HepG2 (cell line): ENCODE results near the gene COPS4. TPM values are rescaled to one million over a fixed set of nuclear protein-coding genes. Genes with fewer than 3 reads are reported as not detected.
A peak's percentile ranks its signal among the peaks of the same experiment; 100 is the strongest.

Source experiments
- CEBPZ ChIP-seq: IDR thresholded peaks from 2 replicates; pipeline ENCODE4 v1.6.1; 2012; ENCODE audit warnings: low read length, improper control_type of control experiment
- ETV6 ChIP-seq: sonication (generic); formaldehyde crosslinking; conservative IDR thresholded peaks from 2 replicates; pipeline ENCODE4 v1.4.0; 2020; ENCODE audit warnings: missing genetic modification reagents
- HCFC1 ChIP-seq: fragments of 150-350 bp; IDR thresholded peaks from 2 replicates; pipeline ENCODE4 v1.6.1; 2014; ENCODE audit warnings: low read depth, low read length
- IKZF5 ChIP-seq: IDR thresholded peaks from 2 replicates; pipeline ENCODE4 v1.6.1; 2018; ENCODE audit warnings: missing genetic modification reagents, mild to moderate bottlenecking, missing compliant biosample characterization
- NFIC ChIP-seq: IDR thresholded peaks from 2 replicates; pipeline ENCODE4 v1.6.1; 2012; ENCODE audit warnings: mild to moderate bottlenecking, low read length, inconsistent platforms
- NFYB ChIP-seq: sonication (generic); formaldehyde crosslinking; IDR thresholded peaks from 2 replicates; pipeline ENCODE4 v1.4.0; 2020; ENCODE audit warnings: missing genetic modification reagents
- NR2F6 ChIP-seq, 2 experiments: IDR thresholded peaks; 2 replicates each; pipeline ENCODE4 v1.6.1; 2016; ENCODE audit warnings: antibody characterized with exemption in 1 of 2, mild to moderate bottlenecking in 1 of 2
- PREB ChIP-seq: sonication (generic); formaldehyde crosslinking; IDR thresholded peaks from 2 replicates; pipeline ENCODE4 v1.4.0; 2020; ENCODE audit warnings: missing genetic modification reagents
- ZBTB25 ChIP-seq: IDR thresholded peaks from 2 replicates; pipeline ENCODE4 v1.6.1; 2018; ENCODE audit warnings: missing genetic modification reagents
- polyA plus RNA-seq, 8 experiments: library from polyadenylated mRNA; depleted of rRNA in 3 of 8; stranded (reverse) in 7 of 8; unstranded in 1 of 8; fragments of >200 nt; fragmentation: Illumina TruSeq in 4 of 8; extraction: Trizol in 4 of 8; gene quantifications; 2 replicates each; pipeline versions ENCODE4 v1.2.1 to v1.2.3, GENCODE V29; 2011 to 2016; ENCODE audit warnings: low read depth in 4 of 8, missing spikeins in 1 of 8, mixed read lengths in 1 of 8; ENCODE audit not compliant: insufficient read depth in 1 of 8
- total RNA-seq, 5 experiments: library from RNA; depleted of rRNA; stranded (reverse); fragments of >200 nt; fragmentation: Illumina TruSeq; extraction: Trizol; gene quantifications; 2 replicates each; pipeline ENCODE4 v1.2.3, GENCODE V29; 2016; ENCODE audit warnings: low read depth in 1 of 5
- TF ChIP-seq, protein P1 (sequence below): IDR thresholded peaks from 2 replicates; pipeline ENCODE4 v1.4.0; 2020; ENCODE audit warnings: mild to moderate bottlenecking, missing genetic modification reagents

COPS4 gene
- total and polyA plus RNA-seq, 2 of the 13 experiments (the other 11 are each of a cell fraction or from before 2014, with no cell fraction given), result 28.8 to 52.5 TPM

GRCh38 chr4:83114576-83114975 lies 79.6 kb downstream of the COPS4 start, which contains the start of gene PLAC8 (continued):
- TF ChIP-seq CEBPZ, result no peak
- TF ChIP-seq ETV6, result no peak
- no peak for TF ChIP-seq IKZF5 (CRISPR knock-in tag)
- no peak for TF ChIP-seq PREB (CRISPR knock-in tag)
- no peak for TF ChIP-seq ZBTB25 (CRISPR knock-in tag)
- TF ChIP-seq NFIC, result peak; percentile 45; the same call in 1 of the 2 replicates
- TF ChIP-seq, protein P1, sequence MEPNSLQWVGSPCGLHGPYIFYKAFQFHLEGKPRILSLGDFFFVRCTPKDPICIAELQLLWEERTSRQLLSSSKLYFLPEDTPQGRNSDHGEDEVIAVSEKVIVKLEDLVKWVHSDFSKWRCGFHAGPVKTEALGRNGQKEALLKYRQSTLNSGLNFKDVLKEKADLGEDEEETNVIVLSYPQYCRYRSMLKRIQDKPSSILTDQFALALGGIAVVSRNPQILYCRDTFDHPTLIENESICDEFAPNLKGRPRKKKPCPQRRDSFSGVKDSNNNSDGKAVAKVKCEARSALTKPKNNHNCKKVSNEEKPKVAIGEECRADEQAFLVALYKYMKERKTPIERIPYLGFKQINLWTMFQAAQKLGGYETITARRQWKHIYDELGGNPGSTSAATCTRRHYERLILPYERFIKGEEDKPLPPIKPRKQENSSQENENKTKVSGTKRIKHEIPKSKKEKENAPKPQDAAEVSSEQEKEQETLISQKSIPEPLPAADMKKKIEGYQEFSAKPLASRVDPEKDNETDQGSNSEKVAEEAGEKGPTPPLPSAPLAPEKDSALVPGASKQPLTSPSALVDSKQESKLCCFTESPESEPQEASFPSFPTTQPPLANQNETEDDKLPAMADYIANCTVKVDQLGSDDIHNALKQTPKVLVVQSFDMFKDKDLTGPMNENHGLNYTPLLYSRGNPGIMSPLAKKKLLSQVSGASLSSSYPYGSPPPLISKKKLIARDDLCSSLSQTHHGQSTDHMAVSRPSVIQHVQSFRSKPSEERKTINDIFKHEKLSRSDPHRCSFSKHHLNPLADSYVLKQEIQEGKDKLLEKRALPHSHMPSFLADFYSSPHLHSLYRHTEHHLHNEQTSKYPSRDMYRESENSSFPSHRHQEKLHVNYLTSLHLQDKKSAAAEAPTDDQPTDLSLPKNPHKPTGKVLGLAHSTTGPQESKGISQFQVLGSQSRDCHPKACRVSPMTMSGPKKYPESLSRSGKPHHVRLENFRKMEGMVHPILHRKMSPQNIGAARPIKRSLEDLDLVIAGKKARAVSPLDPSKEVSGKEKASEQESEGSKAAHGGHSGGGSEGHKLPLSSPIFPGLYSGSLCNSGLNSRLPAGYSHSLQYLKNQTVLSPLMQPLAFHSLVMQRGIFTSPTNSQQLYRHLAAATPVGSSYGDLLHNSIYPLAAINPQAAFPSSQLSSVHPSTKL (CRISPR knock-in tag), result peak; percentile 37; the same call in 1 of the 2 replicates
- TF ChIP-seq NFYB (CRISPR knock-in tag), result 0 out of 2 replicates have a peak, but pooled peaks have one; percentile 28
- no peak for TF ChIP-seq HCFC1
- no peak for TF ChIP-seq NR2F6 (IDR thresholded peaks at IDR 0.05)
- TF ChIP-seq NR2F6 (CRISPR knock-in tag; IDR thresholded peaks at IDR 0.05), result no peak
- TF ChIP-seq, all 625 proteins: peak for 27
